Measurements from ENCODE around the gene KIF5C.

Gene KIF5C

DNA sequence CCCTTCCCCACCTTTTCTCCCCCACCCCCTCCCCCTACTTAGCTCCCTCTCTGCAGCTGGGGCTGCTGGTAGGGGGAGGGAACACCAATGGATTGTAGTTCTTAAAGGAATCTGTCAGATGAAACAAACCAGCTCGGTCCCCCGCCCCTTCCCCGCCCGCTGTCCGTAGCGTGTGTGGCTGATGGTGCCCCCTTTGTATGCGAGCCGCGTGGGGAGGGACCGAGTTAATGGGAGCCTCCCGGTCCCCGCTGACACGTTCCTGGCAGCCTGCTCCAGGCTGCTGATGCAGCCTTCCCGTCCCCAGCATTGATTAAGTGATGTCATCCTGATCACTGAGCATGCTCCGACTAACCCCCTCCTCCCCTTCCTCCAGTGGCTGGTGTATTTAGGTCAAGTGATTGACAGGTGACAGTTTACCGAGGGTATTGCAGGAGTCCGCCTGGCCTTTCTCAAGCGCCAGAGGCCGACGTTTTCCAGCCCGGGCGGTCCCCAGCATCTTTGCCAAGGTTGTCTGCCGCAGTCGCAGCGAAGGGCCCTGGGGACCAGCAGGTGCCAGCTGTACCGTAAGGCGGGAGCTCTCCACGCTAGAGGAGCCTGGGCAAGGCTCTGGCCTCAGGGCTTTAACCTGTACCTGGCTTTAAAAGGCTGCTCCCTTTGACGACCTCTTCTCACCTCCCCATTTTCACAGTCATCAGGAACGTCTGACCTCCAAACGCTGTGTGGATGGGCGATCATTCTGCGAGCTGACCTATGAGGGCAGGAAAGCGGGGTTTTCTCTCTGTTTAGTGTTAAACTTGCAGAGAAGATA, 1.8 kb downstream of the KIF5C start:
- Histone ChIP-seq H3K9me2 (replicated peaks; ENCODE audit: low read depth, low read length) (no peaks in the 10 kb centered on the region), H3K4me1 (ENCODE audit: insufficient read depth, low read length, poor library complexity, severe bottlenecking) (no peaks in the 10 kb centered on the region), H3K9me3 (ENCODE audit: insufficient read depth, low read depth, low read length) (no peaks in the 10 kb centered on the region), H3F3A (ENCODE audit: low read depth) (no peaks in the 10 kb centered on the region), H3K4me3 (ENCODE audit: low read length, poor library complexity, severe bottlenecking) (no peak overlapping the region), H3K4me2 (ENCODE audit: low read depth, low read length, poor library complexity, severe bottlenecking) (no peak overlapping the region), H3K27me3 (ENCODE audit: insufficient read depth, low read length, poor library complexity, severe bottlenecking) (no peaks in the 10 kb centered on the region), H3K9ac (ENCODE audit: low read depth, low read length, poor library complexity, severe bottlenecking) (no peak overlapping the region), H3K79me2 (ENCODE audit: insufficient read depth, low read length) (no peaks in the 10 kb centered on the region), H3K36me3 (ENCODE audit: insufficient read depth, low read length) (no peaks in the 10 kb centered on the region), H4K20me1 (ENCODE audit: insufficient read depth, low read length, poor library complexity, severe bottlenecking) (no peaks in the 10 kb centered on the region), H2AFZ (ENCODE audit: low read length) (no peak overlapping the region)
- TF ChIP-seq, protein P1, sequence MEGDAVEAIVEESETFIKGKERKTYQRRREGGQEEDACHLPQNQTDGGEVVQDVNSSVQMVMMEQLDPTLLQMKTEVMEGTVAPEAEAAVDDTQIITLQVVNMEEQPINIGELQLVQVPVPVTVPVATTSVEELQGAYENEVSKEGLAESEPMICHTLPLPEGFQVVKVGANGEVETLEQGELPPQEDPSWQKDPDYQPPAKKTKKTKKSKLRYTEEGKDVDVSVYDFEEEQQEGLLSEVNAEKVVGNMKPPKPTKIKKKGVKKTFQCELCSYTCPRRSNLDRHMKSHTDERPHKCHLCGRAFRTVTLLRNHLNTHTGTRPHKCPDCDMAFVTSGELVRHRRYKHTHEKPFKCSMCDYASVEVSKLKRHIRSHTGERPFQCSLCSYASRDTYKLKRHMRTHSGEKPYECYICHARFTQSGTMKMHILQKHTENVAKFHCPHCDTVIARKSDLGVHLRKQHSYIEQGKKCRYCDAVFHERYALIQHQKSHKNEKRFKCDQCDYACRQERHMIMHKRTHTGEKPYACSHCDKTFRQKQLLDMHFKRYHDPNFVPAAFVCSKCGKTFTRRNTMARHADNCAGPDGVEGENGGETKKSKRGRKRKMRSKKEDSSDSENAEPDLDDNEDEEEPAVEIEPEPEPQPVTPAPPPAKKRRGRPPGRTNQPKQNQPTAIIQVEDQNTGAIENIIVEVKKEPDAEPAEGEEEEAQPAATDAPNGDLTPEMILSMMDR (conservative IDR thresholded peaks at IDR 0.05; ENCODE audit: low read length) = no peak
- no peak for TF ChIP-seq EZH2phosphoT487 (IDR thresholded peaks at IDR 0.05; ENCODE audit: borderline replicate concordance)

GRCh38 chr2:148877403-148877740, 2.3 kb downstream of the KIF5C start:
- no peak overlapping the region for H3K4me2 ChIP-seq (ENCODE audit: low read depth, low read length, poor library complexity, severe bottlenecking)
- no peaks in the 10 kb centered on the region for H3K27me3 ChIP-seq (ENCODE audit: insufficient read depth, low read length, poor library complexity, severe bottlenecking)
- no peaks in the 10 kb centered on the region for H4K20me1 ChIP-seq (ENCODE audit: insufficient read depth, low read length, poor library complexity, severe bottlenecking)

GRCh38 chr2:148880636-148881035, 5.6 kb downstream of the KIF5C start:
- no peaks in the 10 kb centered on the region for H3K4me1 ChIP-seq (ENCODE audit: insufficient read depth, low read length, poor library complexity, severe bottlenecking)
- H3K9me3 ChIP-seq (ENCODE audit: insufficient read depth, low read depth, low read length) = no peaks in the 10 kb centered on the region

More at GRCh38 chr2:148877403-148877740, 2.3 kb downstream of the KIF5C start:
- H3K9me3 ChIP-seq (ENCODE audit: insufficient read depth, low read depth, low read length) = no peaks in the 10 kb centered on the region
- H2AFZ ChIP-seq (ENCODE audit: low read length) = no peak overlapping the region
- no peak overlapping the region for H3K9ac ChIP-seq (ENCODE audit: low read depth, low read length, poor library complexity, severe bottlenecking)
- no peaks in the 10 kb centered on the region for H3F3A ChIP-seq (ENCODE audit: low read depth)
- TF ChIP-seq EZH2phosphoT487 (IDR thresholded peaks at IDR 0.05; ENCODE audit: borderline replicate concordance) = no peak
- TF ChIP-seq, protein P1 (conservative IDR thresholded peaks at IDR 0.05; ENCODE audit: low read length) = no peak
- H3K4me3 ChIP-seq (ENCODE audit: low read length, poor library complexity, severe bottlenecking) = no peak overlapping the region
- H3K36me3 ChIP-seq (ENCODE audit: insufficient read depth, low read length) = no peaks in the 10 kb centered on the region
- no peaks in the 10 kb centered on the region for H3K4me1 ChIP-seq (ENCODE audit: insufficient read depth, low read length, poor library complexity, severe bottlenecking)
- H3K9me2 ChIP-seq (replicated peaks; ENCODE audit: low read depth, low read length) = no peaks in the 10 kb centered on the region
- no peaks in the 10 kb centered on the region for H3K79me2 ChIP-seq (ENCODE audit: insufficient read depth, low read length)

More at GRCh38 chr2:148880636-148881035, 5.6 kb downstream of the KIF5C start:
- no peak overlapping the region for H3K4me3 ChIP-seq (ENCODE audit: low read length, poor library complexity, severe bottlenecking)
- H3K27me3 ChIP-seq (ENCODE audit: insufficient read depth, low read length, poor library complexity, severe bottlenecking) = no peaks in the 10 kb centered on the region
- TF ChIP-seq EZH2phosphoT487 (IDR thresholded peaks at IDR 0.05; ENCODE audit: borderline replicate concordance) = no peak
- TF ChIP-seq, protein P1 (conservative IDR thresholded peaks at IDR 0.05; ENCODE audit: low read length) = no peak
- H3K9ac ChIP-seq (ENCODE audit: low read depth, low read length, poor library complexity, severe bottlenecking) = no peak overlapping the region
- no peaks in the 10 kb centered on the region for H4K20me1 ChIP-seq (ENCODE audit: insufficient read depth, low read length, poor library complexity, severe bottlenecking)
- H3K4me2 ChIP-seq (ENCODE audit: low read depth, low read length, poor library complexity, severe bottlenecking) = no peak overlapping the region
- H3K9me2 ChIP-seq (replicated peaks; ENCODE audit: low read depth, low read length) = no peaks in the 10 kb centered on the region
- no peaks in the 10 kb centered on the region for H3K36me3 ChIP-seq (ENCODE audit: insufficient read depth, low read length)
- no peaks in the 10 kb centered on the region for H3K79me2 ChIP-seq (ENCODE audit: insufficient read depth, low read length)
- no peak overlapping the region for H2AFZ ChIP-seq (ENCODE audit: low read length)
- H3F3A ChIP-seq (ENCODE audit: low read depth) = no peaks in the 10 kb centered on the region
